Type B pancreatic cell (in vitro differentiated cells): ENCODE results near the gene HEBP2. TPM values are rescaled to one million over a fixed set of nuclear protein-coding genes. Genes with fewer than 3 reads are reported as not detected.

Source experiments
- DNase-seq: peaks from one replicate; pipeline ENCODE4 v3.0.0; 2021; ENCODE audit warnings: mixed read lengths; ENCODE audit not compliant: unreplicated experiment; ENCODE audit errors: extremely low spot score
- H3K27ac Mint-ChIP-seq: 2 replicates; pipeline ENCODE4 v1.8.0; 2021; ENCODE audit warnings: mild to moderate bottlenecking, mixed read lengths
- H3K27me3 Mint-ChIP-seq: 2 replicates; pipeline ENCODE4 v1.8.0; 2021; ENCODE audit warnings: mixed read lengths
- H3K36me3 Mint-ChIP-seq: 2 replicates; pipeline ENCODE4 v1.8.0; 2021; ENCODE audit warnings: mixed read lengths
- H3K4me1 Mint-ChIP-seq: one replicate; pipeline ENCODE4 v1.8.0; 2021; ENCODE audit warnings: mixed read lengths; ENCODE audit not compliant: unreplicated experiment
- H3K4me3 Mint-ChIP-seq: 2 replicates; pipeline ENCODE4 v1.8.0; 2021; ENCODE audit warnings: mild to moderate bottlenecking, mixed read lengths
- H3K9me3 Mint-ChIP-seq: 2 replicates; pipeline ENCODE4 v1.8.0; 2021; ENCODE audit warnings: mixed read lengths
- CTCF ChIP-seq: fragments of 200-600 bp; sonication (generic); conservative IDR thresholded peaks from 2 replicates; pipeline ENCODE4 v1.5.0; 2021; ENCODE audit warnings: antibody characterized with exemption, mild to moderate bottlenecking
- total RNA-seq: library from RNA; stranded (reverse); gene quantifications from 2 replicates; pipeline ENCODE4 v1.2.1, GENCODE V29; 2021; ENCODE audit warnings: low replicate concordance

The HEBP2 gene
- total RNA-seq, 1 donor from 2014 or later, result 68.9 TPM

- peaks cover 15% of the 10 kb centered on the region for H3K36me3 Mint-ChIP-seq
- TF ChIP-seq CTCF, result no peak
- peaks cover 8% of the 10 kb centered on the region for H3K4me1 Mint-ChIP-seq
- DNase-seq, result no peak
- no peaks in the 10 kb centered on the region for H3K9me3 Mint-ChIP-seq
- H3K27ac Mint-ChIP-seq, result no peak overlapping the region
- H3K4me3 Mint-ChIP-seq, result no peak overlapping the region
- H3K27me3 Mint-ChIP-seq, result no peaks in the 10 kb centered on the region
Observed at GRCh38 chr6:138427701-138428100, 23.7 kb downstream of the HEBP2 start.

DNA sequence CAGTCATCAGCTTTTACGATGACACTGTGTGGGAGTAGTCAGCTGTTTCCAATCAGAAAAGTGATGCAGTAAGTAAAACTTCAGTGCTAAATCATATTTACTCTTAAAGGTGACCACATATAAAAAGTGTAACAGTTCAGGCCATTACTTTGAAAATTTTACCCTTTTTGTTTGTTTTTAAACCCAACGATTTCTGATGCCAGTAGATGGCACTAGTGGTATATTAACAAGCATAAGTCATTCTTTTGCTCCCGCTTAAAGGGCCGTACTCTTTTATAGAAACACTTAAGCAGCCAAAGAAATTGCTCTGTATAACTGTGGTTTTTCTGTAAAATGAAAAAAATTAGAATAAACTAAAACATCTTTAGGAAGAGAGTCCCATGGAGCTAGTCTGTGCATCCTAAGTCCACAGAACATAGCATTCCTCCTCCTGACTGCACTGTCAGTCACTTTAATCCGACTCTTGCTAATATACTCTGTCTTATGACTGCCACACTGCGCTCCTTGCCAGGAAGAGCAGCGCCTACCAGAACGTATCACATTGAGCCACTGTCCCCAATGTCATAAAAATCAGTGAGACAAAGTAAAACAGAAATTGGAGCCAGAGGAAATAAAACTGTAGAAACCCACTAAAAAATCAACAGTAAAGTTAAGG, 25.0 kb downstream of the HEBP2 start:
- peak; percentile 80 for TF ChIP-seq CTCF
- H3K36me3 Mint-ChIP-seq, result peaks cover 9% of the 10 kb centered on the region
- H3K9me3 Mint-ChIP-seq, result no peaks in the 10 kb centered on the region
- H3K4me1 Mint-ChIP-seq, result peaks cover 8% of the 10 kb centered on the region
- DNase-seq, result no peak
- peak overlapping the region; percentile 39 for H3K27ac Mint-ChIP-seq
- H3K27me3 Mint-ChIP-seq, result no peaks in the 10 kb centered on the region
- no peak overlapping the region for H3K4me3 Mint-ChIP-seq

DNA sequence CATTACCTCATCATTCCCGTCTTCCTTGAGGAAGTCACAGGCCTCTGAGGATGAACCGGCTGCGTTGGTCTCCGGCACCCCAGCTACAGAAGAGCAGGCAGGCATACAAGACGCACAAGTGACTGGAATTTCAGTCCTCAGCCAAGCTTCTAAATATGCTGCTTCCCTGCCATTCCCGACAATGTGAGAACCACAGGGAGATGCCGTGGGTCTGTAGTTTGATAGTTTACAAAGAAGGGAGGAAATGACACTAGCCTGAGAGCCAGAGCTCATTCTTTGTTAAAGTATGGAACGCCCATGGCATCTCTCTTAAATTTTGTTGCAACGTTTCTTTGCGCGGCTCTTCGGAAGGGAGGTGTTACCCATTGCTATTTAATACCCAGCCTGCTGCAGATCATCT, 25.7 kb downstream of the HEBP2 start:
- H3K27me3 Mint-ChIP-seq, result no peaks in the 10 kb centered on the region
- H3K4me3 Mint-ChIP-seq, result no peak overlapping the region
- peaks cover 9% of the 10 kb centered on the region for H3K36me3 Mint-ChIP-seq
- no peak for TF ChIP-seq CTCF
- H3K27ac Mint-ChIP-seq, result no peak overlapping the region
- H3K4me1 Mint-ChIP-seq, result peaks cover 8% of the 10 kb centered on the region
- DNase-seq, result no peak
- H3K9me3 Mint-ChIP-seq, result no peaks in the 10 kb centered on the region

- peaks cover 8% of the 10 kb centered on the region for H3K4me1 Mint-ChIP-seq
- no peak overlapping the region for H3K27ac Mint-ChIP-seq
Observed at GRCh38 chr6:138430361-138431145, 26.5 kb downstream of the HEBP2 start.

More at GRCh38 chr6:138430361-138431145, 26.5 kb downstream of the HEBP2 start:
- TF ChIP-seq CTCF, result no peak
- no peak for DNase-seq
- Mint-ChIP-seq H3K4me3 (no peak overlapping the region), H3K36me3 (peaks cover 5% of the 10 kb centered on the region), H3K9me3 (no peaks in the 10 kb centered on the region), H3K27me3 (no peaks in the 10 kb centered on the region)
